WTC11 (cell line): ENCODE results near the gene NFAT5. TPM values are rescaled to one million over a fixed set of nuclear protein-coding genes. Genes with fewer than 3 reads are reported as not detected.

Experiments used
- ATAC-seq: fragments of 200-7000 bp; cut with Tn5 transposase; 2 replicates; pipeline ENCODE4 v1.10.0; 2021; ENCODE audit warnings: mild to moderate bottlenecking, moderate library complexity
- CTCF ChIA-PET: fragments of 300-600 bp; sonication (Branson Sonifier 250); formaldehyde crosslinking; loops from one replicate; lab custom pipeline; 2021; ENCODE audit warnings: antibody characterized with exemption; lab: Charles Lee
- POLR2A ChIA-PET: fragments of 350-600 bp; sonication (Branson Sonifier 250); formaldehyde crosslinking; loops from one replicate; lab custom pipeline; 2021; ENCODE audit warnings: antibody characterized with exemption; lab: Charles Lee
- DNase-seq: peaks from one replicate; pipeline ENCODE4 v3.0.0; 2021; ENCODE audit warnings: low spot score
- H3K27ac Mint-ChIP-seq: 2 replicates; pipeline ENCODE4 v1.8.0; 2021; ENCODE audit warnings: mixed read lengths
- H3K27me3 Mint-ChIP-seq: 2 replicates; pipeline ENCODE4 v1.8.0; 2021; ENCODE audit warnings: low read depth, mild to moderate bottlenecking, moderate library complexity, mixed read lengths
- H3K36me3 Mint-ChIP-seq: 2 replicates; pipeline ENCODE4 v1.8.0; 2021; ENCODE audit warnings: mixed read lengths
- H3K4me1 Mint-ChIP-seq: 2 replicates; pipeline ENCODE4 v1.8.0; 2022; ENCODE audit warnings: mixed read lengths
- H3K4me3 Mint-ChIP-seq: 2 replicates; pipeline ENCODE4 v1.8.0; 2021; ENCODE audit warnings: mild to moderate bottlenecking, moderate library complexity, mixed read lengths
- H3K9me3 Mint-ChIP-seq: 2 replicates; pipeline ENCODE4 v1.8.0; 2021; ENCODE audit warnings: mixed read lengths
- E2F1 ChIP-seq: sonication (generic); formaldehyde crosslinking; IDR thresholded peaks from 2 replicates; pipeline ENCODE4 v1.8.0; 2022; ENCODE audit warnings: mild to moderate bottlenecking, missing genetic modification reagents
- GABPB1 ChIP-seq: sonication (generic); formaldehyde crosslinking; IDR thresholded peaks from 2 replicates; pipeline ENCODE4 v1.8.1; 2023; ENCODE audit warnings: mild to moderate bottlenecking, missing genetic modification reagents
- ZNF281 ChIP-seq: sonication (generic); formaldehyde crosslinking; IDR thresholded peaks from 2 replicates; pipeline ENCODE4 v1.8.0; 2023; ENCODE audit warnings: mild to moderate bottlenecking, missing genetic modification reagents
- ZNF425 ChIP-seq: fragments of 250-450 bp; sonication (Bioruptor Pico); conservative IDR thresholded peaks from 2 replicates; pipeline ENCODE4 v1.9.0; 2021; ENCODE audit warnings: mild to moderate bottlenecking
- total RNA-seq: library from RNA; stranded (reverse); gene quantifications from 3 replicates; pipeline ENCODE4 v1.2.3, GENCODE V29; 2021
- TF ChIP-seq, protein P1 (sequence below): sonication (generic); formaldehyde crosslinking; conservative IDR thresholded peaks from 2 replicates; pipeline ENCODE4 v1.8.1; 2023; ENCODE audit warnings: mild to moderate bottlenecking, low read depth, missing genetic modification reagents, moderate library complexity
- TF ChIP-seq, protein P2 (sequence below): sonication (generic); formaldehyde crosslinking; IDR thresholded peaks from 2 replicates; pipeline ENCODE4 v1.8.1; 2023; ENCODE audit warnings: mild to moderate bottlenecking, moderate library complexity, missing genetic modification reagents

The NFAT5 gene
- total RNA-seq, 1 experiment from 2014 or later, result 23.2 TPM

DNA sequence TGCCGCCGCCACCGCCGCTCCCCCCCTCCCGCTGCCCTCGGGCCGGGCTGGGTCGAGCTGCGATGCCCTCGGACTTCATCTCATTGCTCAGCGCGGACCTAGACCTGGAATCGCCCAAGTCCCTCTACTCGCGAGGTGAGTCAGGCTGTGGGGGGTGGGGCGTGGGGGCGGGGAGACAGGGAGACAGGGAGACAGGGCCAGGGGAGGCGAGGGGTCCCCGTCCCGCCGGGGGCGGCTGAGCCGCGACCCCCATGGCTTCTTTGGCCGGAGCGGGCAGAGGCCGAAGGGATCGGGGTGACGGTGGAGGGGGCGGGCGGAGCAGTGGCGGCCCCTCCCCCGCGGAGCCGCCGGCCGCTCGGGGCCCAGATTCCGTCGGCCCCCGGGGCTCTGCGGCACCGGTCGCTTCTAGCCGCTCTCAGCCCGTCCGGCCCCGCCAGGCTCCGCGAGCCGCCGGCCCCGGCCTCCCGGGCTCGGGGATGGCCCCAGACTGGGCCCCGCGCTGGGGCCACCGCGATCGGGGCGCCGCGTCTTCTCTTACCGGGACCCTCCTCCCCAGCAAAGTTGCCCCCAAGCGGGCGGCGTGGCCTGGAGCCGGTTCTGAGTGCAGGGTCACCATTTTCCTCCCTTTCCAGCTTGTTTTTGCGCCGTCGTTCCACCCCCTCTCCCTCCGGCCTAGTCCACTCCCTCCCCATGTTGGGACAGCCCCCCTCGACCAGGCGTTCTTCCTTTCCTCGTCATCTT lies 644 bp downstream of the NFAT5 start:
- POLR2A ChIA-PET, result interaction anchor here (0.6 kb wide), 1 partner anchor 69 kb away, joined by 3 read pairs; no protein-coding TSS in a partner anchor
- H3K27ac Mint-ChIP-seq, result peak overlapping the region; percentile 99
- CTCF ChIA-PET, result interaction anchor here (2.0 to 2.1 kb wide), 2 partner anchors 71 to 170 kb away, joined by 4 to 6 read pairs; no protein-coding TSS in a partner anchor

More for the DNA sequence above, 644 bp downstream of the NFAT5 start:
- peaks cover 44% of the 10 kb centered on the region for H3K4me1 Mint-ChIP-seq
- ATAC-seq, result peak; percentile 22
- no peaks in the 10 kb centered on the region; the same call in 1 of the 2 replicates for H3K27me3 Mint-ChIP-seq
- peak overlapping the region; percentile 99 for H3K4me3 Mint-ChIP-seq
- 0 out of 2 replicates have a peak, but pooled peaks cover 3% of the 10 kb centered on the region for H3K36me3 Mint-ChIP-seq
- H3K9me3 Mint-ChIP-seq, result no peaks in the 10 kb centered on the region
- TF ChIP-seq ZNF281 (no peak), E2F1 (no peak), GABPB1 (CRISPR knock-in tag) (0 out of 2 replicates have a peak, but pooled peaks have one; percentile 11), ZNF425 (CRISPR knock-in tag) (no peak)
- TF ChIP-seq, protein P1, sequence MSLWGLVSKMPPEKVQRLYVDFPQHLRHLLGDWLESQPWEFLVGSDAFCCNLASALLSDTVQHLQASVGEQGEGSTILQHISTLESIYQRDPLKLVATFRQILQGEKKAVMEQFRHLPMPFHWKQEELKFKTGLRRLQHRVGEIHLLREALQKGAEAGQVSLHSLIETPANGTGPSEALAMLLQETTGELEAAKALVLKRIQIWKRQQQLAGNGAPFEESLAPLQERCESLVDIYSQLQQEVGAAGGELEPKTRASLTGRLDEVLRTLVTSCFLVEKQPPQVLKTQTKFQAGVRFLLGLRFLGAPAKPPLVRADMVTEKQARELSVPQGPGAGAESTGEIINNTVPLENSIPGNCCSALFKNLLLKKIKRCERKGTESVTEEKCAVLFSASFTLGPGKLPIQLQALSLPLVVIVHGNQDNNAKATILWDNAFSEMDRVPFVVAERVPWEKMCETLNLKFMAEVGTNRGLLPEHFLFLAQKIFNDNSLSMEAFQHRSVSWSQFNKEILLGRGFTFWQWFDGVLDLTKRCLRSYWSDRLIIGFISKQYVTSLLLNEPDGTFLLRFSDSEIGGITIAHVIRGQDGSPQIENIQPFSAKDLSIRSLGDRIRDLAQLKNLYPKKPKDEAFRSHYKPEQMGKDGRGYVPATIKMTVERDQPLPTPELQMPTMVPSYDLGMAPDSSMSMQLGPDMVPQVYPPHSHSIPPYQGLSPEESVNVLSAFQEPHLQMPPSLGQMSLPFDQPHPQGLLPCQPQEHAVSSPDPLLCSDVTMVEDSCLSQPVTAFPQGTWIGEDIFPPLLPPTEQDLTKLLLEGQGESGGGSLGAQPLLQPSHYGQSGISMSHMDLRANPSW (CRISPR knock-in tag), result no peak
- TF ChIP-seq, protein P2, sequence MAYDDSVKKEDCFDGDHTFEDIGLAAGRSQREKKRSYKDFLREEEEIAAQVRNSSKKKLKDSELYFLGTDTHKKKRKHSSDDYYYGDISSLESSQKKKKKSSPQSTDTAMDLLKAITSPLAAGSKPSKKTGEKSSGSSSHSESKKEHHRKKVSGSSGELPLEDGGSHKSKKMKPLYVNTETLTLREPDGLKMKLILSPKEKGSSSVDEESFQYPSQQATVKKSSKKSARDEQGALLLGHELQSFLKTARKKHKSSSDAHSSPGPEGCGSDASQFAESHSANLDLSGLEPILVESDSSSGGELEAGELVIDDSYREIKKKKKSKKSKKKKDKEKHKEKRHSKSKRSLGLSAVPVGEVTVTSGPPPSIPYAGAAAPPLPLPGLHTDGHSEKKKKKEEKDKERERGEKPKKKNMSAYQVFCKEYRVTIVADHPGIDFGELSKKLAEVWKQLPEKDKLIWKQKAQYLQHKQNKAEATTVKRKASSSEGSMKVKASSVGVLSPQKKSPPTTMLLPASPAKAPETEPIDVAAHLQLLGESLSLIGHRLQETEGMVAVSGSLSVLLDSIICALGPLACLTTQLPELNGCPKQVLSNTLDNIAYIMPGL (CRISPR knock-in tag), result 0 out of 2 replicates have a peak, but pooled peaks have one; percentile 14
- peak; percentile 46 for DNase-seq
